ENCODE data around the gene ADGRA3.

DNA sequence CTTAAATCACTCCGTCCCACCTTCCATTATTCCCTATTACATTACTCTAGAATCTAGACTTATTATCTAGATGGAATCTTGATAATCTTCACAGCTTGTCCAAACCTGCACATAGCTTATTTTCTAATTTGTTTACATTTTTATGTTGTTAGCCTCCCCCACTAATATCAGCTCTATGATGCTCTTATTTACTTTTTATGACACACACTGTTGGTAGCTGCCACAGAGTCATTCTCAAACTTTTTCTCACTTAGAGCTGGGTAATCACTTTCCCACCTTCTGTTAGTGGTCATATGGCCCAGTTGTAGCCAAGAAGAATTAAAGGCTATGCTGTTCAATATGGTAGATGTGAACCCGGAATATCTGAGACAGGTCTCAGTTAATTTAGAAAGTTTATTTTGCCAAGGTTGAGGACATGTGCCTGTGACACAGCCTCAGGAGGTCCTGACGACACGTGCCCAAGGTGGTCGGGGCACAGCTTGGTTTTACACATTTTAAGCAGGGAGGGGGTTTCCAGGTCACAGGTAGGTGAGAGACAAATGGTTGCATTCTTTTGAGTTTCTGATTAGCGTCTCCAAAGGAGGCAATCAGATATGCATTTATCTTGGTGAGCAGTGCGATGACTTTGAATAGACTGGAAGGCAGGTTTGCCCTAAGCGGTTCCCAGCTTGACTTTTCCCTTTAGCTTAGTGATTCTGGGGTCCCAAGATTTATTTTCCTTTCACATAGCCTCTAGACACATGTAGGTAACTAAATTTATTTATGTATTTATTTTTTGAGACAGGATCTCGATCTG lies 7.0 kb upstream of the ADGRA3 start:
- TF ChIP-seq, protein P1, sequence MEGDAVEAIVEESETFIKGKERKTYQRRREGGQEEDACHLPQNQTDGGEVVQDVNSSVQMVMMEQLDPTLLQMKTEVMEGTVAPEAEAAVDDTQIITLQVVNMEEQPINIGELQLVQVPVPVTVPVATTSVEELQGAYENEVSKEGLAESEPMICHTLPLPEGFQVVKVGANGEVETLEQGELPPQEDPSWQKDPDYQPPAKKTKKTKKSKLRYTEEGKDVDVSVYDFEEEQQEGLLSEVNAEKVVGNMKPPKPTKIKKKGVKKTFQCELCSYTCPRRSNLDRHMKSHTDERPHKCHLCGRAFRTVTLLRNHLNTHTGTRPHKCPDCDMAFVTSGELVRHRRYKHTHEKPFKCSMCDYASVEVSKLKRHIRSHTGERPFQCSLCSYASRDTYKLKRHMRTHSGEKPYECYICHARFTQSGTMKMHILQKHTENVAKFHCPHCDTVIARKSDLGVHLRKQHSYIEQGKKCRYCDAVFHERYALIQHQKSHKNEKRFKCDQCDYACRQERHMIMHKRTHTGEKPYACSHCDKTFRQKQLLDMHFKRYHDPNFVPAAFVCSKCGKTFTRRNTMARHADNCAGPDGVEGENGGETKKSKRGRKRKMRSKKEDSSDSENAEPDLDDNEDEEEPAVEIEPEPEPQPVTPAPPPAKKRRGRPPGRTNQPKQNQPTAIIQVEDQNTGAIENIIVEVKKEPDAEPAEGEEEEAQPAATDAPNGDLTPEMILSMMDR (IDR thresholded peaks at IDR 0.05): no peak
- no peak for TF ChIP-seq POLR2A (IDR thresholded peaks at IDR 0.05)
